B cell (primary cell): ENCODE measurements around the gene DNM2.

Experiments used
- CTCF ChIP-seq: fragments of 200-600 bp; IDR thresholded peaks from one replicate; pipeline ENCODE4 v1.8.0; 2022; ENCODE audit warnings: antibody characterized with exemption, mild to moderate bottlenecking
- EZH2 ChIP-seq: IDR thresholded peaks from 2 replicates; pipeline ENCODE4 v1.6.1; 2012; ENCODE audit warnings: borderline replicate concordance, low read depth, mild to moderate bottlenecking, moderate library complexity, low read length; ENCODE audit not compliant: insufficient read depth, poor library complexity, severe bottlenecking

- TF ChIP-seq CTCF: no peak
- TF ChIP-seq EZH2: no peak
Measured at GRCh38 chr19:10815007-10815536, 97.2 kb downstream of the DNM2 start.
